Measurements from ENCODE around the gene ACO2.
"Not testable (repeated sequence)": the region's sequence is repeated elsewhere in the genome, so short reads cannot be mapped to it uniquely, and the experiment has no call there.

Gene ACO2

DNA sequence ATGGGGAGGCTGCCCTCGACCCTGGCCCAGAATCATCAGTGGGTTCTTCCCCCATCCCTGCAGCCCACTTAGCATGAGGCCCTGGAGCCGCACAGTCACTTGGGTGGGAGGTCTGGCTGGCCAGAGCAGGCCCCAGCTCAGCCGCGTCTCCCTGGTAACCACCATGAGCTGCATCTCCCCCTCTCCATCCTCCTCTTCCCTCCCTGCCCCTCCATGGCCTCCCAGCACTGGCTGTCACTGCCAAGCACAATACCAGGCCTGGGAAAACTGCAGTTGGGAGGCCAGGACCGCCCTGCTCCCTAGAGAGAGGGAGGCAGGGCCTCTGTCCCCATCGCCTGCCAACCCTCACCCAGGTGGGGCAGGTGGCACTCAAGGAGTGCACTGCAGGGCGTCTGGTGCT is 99.9 kb downstream of the ACO2 start:
- no peak for DNase-seq (ENCODE audit: low spot score)

DNA sequence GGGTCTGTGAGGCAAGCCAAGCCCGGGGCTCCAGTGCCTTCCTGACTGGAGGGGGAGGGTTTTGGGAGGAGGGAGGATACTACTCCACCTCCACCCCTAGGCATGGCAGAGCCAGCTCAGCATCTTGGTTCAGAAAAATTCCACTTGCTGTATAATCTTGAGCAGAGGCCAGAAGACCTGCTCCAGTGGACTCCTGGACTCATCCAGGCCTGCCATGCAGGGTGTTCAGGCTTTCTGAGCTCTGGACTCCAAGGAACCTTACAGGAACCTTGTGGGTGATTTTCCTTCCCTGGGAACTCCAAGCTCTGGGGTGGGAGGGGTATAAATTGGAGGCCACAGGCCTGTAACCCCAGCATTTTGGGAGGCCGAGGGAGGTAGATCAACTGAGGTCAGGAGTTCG is 101.3 kb downstream of the ACO2 start:
- DNase-seq (ENCODE audit: low spot score) = no peak

DNA sequence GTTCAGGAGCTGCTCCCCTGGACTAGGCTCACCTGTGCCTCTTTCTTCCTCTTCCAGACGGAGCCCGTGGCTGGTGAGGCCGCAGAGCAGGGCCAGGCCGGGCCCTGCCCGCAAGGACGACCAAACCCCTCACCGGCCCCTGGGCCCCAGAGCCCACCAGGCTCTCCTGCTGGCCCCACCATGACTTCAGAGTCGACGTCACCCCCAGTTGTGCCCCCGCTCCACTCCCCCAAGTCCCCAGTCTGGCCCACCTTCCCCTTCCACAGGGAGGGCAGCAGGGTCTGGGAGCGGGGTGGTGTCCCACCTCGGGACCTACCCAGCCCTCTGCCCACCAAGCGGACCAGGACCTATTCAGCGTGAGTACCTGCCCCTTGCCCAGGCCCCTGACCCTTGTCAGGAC is 102.9 kb downstream of the ACO2 start:
- DNase-seq (ENCODE audit: low spot score) = no peak

DNA sequence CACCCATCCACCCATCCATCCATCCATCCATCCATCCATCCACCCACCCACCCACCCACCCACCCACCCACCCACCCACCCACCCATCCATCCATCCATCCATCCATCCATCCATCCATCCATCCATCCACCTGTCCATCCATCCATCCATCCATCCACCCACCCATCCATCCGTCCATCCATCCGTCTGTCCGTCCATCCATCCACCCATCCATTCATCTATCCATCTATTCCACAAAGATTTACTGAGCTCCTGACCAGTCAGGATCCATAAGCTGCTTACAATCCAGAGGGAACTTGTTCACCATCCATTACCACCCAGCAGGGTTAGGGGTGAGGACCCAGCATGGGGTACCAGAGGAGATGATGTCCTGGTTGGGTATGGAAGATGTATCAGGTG is 103.4 kb downstream of the ACO2 start:
- not testable (repeated sequence) for DNase-seq (ENCODE audit: low spot score)

DNA sequence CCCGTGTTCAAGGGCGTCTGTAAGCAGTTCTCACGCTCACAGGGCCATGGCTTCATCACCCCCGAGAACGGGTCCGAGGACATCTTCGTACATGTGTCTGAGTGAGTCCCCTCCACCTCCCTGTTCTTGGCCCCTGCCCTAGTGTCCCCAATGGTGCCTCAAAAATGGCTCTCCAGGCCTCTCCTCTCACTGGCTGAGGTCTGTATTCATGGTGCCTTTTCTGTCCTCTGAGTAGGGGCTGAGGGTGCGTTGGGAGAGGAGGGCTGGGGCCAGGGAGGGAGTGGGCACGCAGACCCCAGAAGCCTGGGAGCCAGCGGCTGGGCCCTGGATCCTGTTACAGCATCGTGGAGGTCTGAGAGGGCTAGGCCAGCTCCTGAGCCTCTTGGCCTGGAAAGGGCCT is 104.8 kb downstream of the ACO2 start:
- no peak for DNase-seq (ENCODE audit: low spot score)

DNA sequence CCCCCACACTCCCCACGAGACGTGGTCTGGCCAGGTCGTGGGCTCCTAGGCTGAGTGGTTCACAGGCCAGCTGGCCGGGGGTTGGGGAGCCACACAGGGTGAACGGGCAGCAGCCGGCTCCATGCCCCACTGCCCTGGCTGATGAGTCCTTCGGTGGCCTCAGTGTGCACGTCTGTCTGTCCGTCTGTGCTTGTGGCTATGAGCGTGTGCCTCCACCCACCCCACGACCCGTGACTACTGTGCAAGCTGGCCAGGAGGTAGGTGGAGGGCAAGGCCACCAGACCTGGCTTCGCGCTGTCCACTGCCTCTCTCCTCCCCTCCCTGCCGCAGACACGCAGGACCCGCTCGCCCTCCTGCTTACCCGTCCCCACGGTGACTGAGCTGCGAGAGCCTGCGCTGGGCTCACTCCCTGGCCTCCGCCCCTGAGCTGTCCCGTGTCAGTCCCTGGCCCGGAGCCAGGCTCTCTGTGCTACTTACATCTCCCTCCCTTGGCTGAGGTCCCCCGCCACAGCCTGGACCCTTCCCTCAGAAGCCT is 106.0 kb downstream of the ACO2 start:
- DNase-seq (ENCODE audit: low spot score) = no peak

DNA sequence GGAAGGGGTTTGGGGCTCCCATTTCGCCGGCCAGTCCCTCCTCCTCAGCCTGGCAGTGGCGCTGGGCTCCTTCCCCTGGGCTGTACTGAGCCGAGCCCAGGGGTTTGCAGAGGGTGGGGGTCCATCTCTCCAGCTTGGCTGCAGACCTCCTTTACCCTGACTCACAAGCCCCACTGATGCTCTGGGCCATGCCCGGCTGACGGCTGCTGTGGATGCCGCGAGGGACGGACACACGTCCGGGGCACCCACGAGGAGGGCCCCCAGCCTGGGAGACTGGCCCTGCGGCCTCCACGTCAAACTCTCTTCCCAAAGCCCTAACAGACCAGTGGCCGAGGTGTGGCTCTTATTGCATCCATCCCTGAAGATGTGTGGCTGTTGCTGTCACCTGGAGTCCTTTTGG is 106.6 kb downstream of the ACO2 start:
- no peak for DNase-seq (ENCODE audit: low spot score)

DNA sequence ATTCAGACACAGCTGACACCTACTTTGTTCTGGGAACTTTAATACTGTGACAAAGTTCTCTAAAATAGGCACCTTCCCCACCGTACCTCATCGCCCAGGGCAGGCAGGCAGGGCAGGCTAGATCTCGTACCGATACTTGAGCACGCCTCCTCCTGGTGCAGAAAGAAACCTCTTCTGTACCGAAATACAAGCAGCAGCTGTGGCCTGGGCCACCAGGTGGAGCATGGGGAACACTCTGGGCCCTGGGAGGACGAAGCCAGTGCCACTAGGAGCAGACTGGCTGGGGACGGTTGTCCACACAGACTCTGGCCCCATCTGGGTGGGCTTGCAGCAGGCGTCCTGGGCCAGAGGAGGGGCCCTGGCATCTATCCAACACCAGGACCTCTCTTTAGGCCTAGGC is 108.0 kb downstream of the ACO2 start:
- no peak for DNase-seq (ENCODE audit: low spot score)

DNA sequence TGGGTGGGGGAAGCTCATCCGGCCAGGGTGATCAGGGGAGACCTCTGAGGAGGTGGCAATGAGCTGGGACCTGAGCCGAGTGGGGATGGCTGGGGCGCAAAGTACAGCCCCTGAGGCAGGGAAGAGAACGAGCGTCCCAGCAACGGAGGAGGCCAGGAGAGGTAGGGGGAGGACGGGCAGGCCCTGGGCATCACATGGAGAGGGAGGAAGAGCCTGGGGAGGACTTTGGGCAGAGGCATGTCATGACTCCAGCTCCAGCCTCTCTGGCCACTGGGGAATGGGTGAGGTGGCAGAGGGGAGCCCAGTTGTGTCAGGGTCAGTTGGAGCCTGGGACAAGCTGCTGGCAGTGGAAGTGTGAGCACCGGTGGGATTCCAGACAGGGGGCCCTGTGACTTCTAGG is 109.2 kb downstream of the ACO2 start:
- DNase-seq (ENCODE audit: low spot score) = no peak
